Fibroblast of villous mesenchyme (primary cell): Measurements from ENCODE around the gene ATP6AP1. TPM values are rescaled to one million over a fixed set of nuclear protein-coding genes. Genes with fewer than 3 reads are reported as not detected.
A peak's percentile ranks its signal among the peaks of the same experiment; 100 is the strongest.

ENCODE experiments used
- DNase-seq: peaks from one replicate; pipeline ENCODE4 v3.0.0-alpha.2; 2010; ENCODE audit warnings: low read depth
- H3K4me3 ChIP-seq: 2 replicates; pipeline ENCODE4 v1.5.1; 2011; ENCODE audit warnings: low read depth, mild to moderate bottlenecking, low read length
- CTCF ChIP-seq: IDR thresholded peaks from 2 replicates; pipeline ENCODE4 v1.5.1; 2012; ENCODE audit warnings: low read depth, mild to moderate bottlenecking, low read length; ENCODE audit not compliant: insufficient read depth
- total RNA-seq: library from RNA; depleted of rRNA; stranded (reverse); fragments of >200 nt; gene quantifications from 2 replicates; pipeline ENCODE4 v1.2.3, GENCODE V29; 2012

The ATP6AP1 gene
- total RNA-seq, 1 donor = 72.5 TPM

GRCh38 chrX:154444755-154445246, 16.3 kb downstream of the ATP6AP1 start:
- DNase-seq = no peak
- TF ChIP-seq CTCF = no peak
- H3K4me3 ChIP-seq = peak overlapping the region; percentile 66

- TF ChIP-seq CTCF = no peak
- H3K4me3 ChIP-seq = no peak overlapping the region
Observed at GRCh38 chrX:154445776-154446175, 17.3 kb downstream of the ATP6AP1 start.

GRCh38 chrX:154446430-154446829, 18.0 kb downstream of the ATP6AP1 start:
- no peak overlapping the region for H3K4me3 ChIP-seq
- no peak for TF ChIP-seq CTCF
- DNase-seq = no peak

More at GRCh38 chrX:154445776-154446175, 17.3 kb downstream of the ATP6AP1 start:
- no peak for DNase-seq

- no peak for TF ChIP-seq CTCF
- no peak for DNase-seq
- no peak overlapping the region for H3K4me3 ChIP-seq
Observed at GRCh38 chrX:154448484-154448883, 20.0 kb downstream of the ATP6AP1 start.

GRCh38 chrX:154449618-154450017, 21.1 kb downstream of the ATP6AP1 start:
- no peak for TF ChIP-seq CTCF
- no peak for DNase-seq
- no peak overlapping the region for H3K4me3 ChIP-seq

GRCh38 chrX:154450312-154450711, 21.8 kb downstream of the ATP6AP1 start:
- TF ChIP-seq CTCF = no peak
- no peak for DNase-seq
- no peak overlapping the region for H3K4me3 ChIP-seq

- DNase-seq = no peak
- no peak overlapping the region for H3K4me3 ChIP-seq
- no peak for TF ChIP-seq CTCF
Observed at GRCh38 chrX:154452823-154453222, 24.3 kb downstream of the ATP6AP1 start.
